ENCODE measurements around the gene IQSEC3. TPM values are rescaled to one million over a fixed set of nuclear protein-coding genes. Genes with fewer than 3 reads are reported as not detected.

The IQSEC3 gene
- total and polyA plus RNA-seq, 8 donors: 0.16 to 10.1 (median 1.2) TPM

GRCh38 chr12:87856-88255 lies 21.3 kb downstream of the IQSEC3 start:
- H3K4me3 ChIP-seq: no peak overlapping the region
- no peak overlapping the region for H3K27ac ChIP-seq
- H3K9me3 ChIP-seq: no peaks in the 10 kb centered on the region
- 67 to 75% methylated on average over 9 of the region's 9 CpGs for WGBS, 2 donors
- ATAC-seq (no peak), FAIRE-seq (no peak), DNase-seq (no peak)
- H3K36me3 ChIP-seq: no peaks in the 10 kb centered on the region
- H3K4me1 ChIP-seq: no peaks in the 10 kb centered on the region
- TF ChIP-seq, protein P1, sequence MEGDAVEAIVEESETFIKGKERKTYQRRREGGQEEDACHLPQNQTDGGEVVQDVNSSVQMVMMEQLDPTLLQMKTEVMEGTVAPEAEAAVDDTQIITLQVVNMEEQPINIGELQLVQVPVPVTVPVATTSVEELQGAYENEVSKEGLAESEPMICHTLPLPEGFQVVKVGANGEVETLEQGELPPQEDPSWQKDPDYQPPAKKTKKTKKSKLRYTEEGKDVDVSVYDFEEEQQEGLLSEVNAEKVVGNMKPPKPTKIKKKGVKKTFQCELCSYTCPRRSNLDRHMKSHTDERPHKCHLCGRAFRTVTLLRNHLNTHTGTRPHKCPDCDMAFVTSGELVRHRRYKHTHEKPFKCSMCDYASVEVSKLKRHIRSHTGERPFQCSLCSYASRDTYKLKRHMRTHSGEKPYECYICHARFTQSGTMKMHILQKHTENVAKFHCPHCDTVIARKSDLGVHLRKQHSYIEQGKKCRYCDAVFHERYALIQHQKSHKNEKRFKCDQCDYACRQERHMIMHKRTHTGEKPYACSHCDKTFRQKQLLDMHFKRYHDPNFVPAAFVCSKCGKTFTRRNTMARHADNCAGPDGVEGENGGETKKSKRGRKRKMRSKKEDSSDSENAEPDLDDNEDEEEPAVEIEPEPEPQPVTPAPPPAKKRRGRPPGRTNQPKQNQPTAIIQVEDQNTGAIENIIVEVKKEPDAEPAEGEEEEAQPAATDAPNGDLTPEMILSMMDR (IDR thresholded peaks at IDR 0.05): no peak
- no peaks in the 10 kb centered on the region for H3K27me3 ChIP-seq
- intact Hi-C loops (cut with DNase I): no loop called here

DNA sequence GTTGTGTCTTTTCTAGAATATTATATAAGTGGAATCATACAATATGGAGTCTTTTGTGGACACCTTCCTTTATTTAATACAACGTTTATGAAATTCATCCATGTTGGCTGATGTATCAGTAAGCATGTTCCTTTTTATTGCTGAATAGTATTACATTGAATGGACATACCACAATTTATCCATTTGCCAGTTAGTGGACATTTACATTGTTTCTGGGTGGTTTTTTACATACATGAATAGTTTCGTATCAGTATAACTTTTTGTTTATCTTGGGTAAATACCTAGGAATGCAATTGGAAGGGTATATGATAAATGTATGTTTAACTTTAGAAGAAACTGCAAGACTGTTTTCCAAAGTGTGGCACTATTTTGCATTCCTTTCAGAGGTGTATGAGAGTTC lies 23.1 kb downstream of the IQSEC3 start:
- Histone ChIP-seq H3K27ac (no peak overlapping the region), H3K36me3 (no peaks in the 10 kb centered on the region), H3K9me3 (no peaks in the 10 kb centered on the region), H3K4me3 (no peak overlapping the region), H3K4me1 (no peaks in the 10 kb centered on the region), H3K27me3 (no peaks in the 10 kb centered on the region)
- FAIRE-seq (no peak), ATAC-seq (no peak), DNase-seq (no peak)
- intact Hi-C loops (cut with DNase I): no loop called here
- WGBS, 2 donors: 32 to 36% methylated on average over 2 of the region's 2 CpGs
- TF ChIP-seq, protein P1 (IDR thresholded peaks at IDR 0.05): no peak

DNA sequence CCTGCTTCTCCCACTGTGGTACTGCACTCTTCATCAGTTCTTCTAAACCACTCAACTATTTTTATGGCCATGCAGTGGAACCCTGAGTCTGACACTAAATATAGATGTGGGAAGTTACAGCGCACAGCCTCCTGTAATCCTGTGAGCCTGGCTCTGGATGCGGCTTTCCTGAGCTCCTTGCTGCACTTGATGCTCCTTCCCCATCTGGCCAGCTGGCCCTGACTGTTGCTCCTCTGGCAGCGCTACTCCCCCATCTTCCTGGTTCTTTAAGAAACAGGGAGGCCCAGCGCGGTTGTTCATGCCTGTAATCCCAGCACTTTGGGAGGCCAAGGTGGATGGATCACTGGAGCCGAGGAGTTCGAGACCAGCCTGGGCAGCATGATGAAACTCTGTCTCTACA lies 24.6 kb downstream of the IQSEC3 start:
- 73 to 75% methylated on average over 7 of the region's 7 CpGs for WGBS, 2 donors
- no peak for FAIRE-seq
- H3K9me3 ChIP-seq: no peaks in the 10 kb centered on the region

DNA sequence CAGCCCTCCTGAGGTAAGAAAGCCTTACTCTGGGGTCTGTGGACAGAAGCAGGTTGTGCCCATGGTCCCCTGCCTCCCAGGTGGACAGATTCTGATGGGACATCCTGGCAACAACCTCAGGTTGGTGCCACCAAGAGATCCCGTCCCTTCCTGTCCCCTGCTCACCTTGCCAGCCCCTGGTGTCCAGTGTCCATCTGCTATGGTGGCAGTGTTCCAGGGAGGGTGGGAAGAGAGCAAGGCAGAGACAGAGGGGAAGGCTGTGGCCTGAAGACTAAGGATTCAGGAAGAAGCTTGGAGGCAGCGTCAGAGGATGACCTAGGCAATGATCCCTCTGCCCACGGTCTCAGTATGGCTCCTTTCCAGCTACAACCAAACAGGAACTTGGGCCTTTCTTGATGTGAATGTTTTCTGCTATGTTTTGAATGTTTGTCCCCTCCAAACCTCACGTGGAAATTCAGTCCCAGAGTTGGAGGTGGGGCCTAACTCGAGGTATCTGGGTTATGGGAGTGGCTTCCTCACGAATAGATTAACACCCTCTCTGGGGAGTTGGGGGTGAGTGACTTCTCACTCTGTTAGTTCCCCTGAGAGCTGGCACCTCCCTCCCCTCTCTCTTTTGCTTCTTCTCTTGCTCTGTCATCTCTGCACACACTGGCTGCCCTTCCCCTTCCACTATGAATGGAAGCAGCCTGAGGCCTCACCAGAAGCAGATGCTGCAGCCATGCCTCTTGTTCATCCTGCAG lies 26.9 kb downstream of the IQSEC3 start:
- intact Hi-C loops (cut with DNase I): no loop called here
- ATAC-seq: no peak

More for the DNA sequence above, 24.6 kb downstream of the IQSEC3 start:
- DNase-seq (no peak), ATAC-seq (no peak)
- Histone ChIP-seq H3K27ac (no peak overlapping the region), H3K36me3 (no peaks in the 10 kb centered on the region), H3K4me3 (no peak overlapping the region), H3K27me3 (no peaks in the 10 kb centered on the region), H3K4me1 (no peaks in the 10 kb centered on the region)
- intact Hi-C loops (cut with DNase I): no loop called here
- TF ChIP-seq, protein P1 (IDR thresholded peaks at IDR 0.05): no peak

DNA sequence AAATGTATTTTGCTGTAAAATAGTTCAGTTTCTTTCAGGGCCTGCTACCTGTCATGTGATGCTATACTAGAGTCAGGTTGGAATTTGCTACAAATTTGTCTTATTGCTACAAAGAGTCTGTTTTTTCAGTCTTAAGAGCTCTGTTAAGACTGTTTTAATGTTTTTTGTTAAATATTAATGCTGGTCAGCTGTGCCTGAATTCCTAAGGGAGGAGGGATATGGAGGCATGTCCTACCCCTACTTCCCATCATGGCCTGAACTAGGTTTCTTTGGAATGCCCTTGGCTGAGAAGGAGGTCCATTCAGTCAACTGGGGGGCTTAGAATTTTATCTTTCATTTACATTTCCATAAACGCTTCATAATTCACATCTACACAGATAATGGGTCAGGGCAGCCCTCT lies 30.0 kb downstream of the IQSEC3 start:
- Histone ChIP-seq H3K36me3 (no peaks in the 10 kb centered on the region), H3K4me3 (no peak overlapping the region), H3K27ac (no peak overlapping the region), H3K27me3 (no peaks in the 10 kb centered on the region), H3K9me3 (no peaks in the 10 kb centered on the region), H3K4me1 (no peaks in the 10 kb centered on the region)
- ATAC-seq (no peak), DNase-seq (no peak), FAIRE-seq (no peak)
- WGBS, 2 donors: 31 to 41% methylated on average over 1 of the region's 1 CpG
- TF ChIP-seq, protein P1 (IDR thresholded peaks at IDR 0.05): no peak
- intact Hi-C loops (cut with DNase I): no loop called here

More for the DNA sequence above, 26.9 kb downstream of the IQSEC3 start:
- no peaks in the 10 kb centered on the region for H3K27me3 ChIP-seq
- TF ChIP-seq, protein P1 (IDR thresholded peaks at IDR 0.05): no peak
- H3K9me3 ChIP-seq: no peaks in the 10 kb centered on the region
- H3K27ac ChIP-seq: no peak overlapping the region
- H3K4me1 ChIP-seq: no peaks in the 10 kb centered on the region
- no peak for DNase-seq
- H3K36me3 ChIP-seq: no peaks in the 10 kb centered on the region
- WGBS, 2 donors: 42% methylated on average over 6 of the region's 6 CpGs
- FAIRE-seq: no peak
- H3K4me3 ChIP-seq: no peak overlapping the region
